Measurements from ENCODE around the gene MDK.

- TF ChIP-seq, protein P1, sequence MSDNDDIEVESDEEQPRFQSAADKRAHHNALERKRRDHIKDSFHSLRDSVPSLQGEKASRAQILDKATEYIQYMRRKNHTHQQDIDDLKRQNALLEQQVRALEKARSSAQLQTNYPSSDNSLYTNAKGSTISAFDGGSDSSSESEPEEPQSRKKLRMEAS (IDR thresholded peaks at IDR 0.05), result no peak
- TF ChIP-seq CBX3 (IDR thresholded peaks at IDR 0.05; ENCODE audit: low read depth), result no peak
- no peak for TF ChIP-seq POLR2AphosphoS5 (IDR thresholded peaks at IDR 0.05; ENCODE audit: low read depth, low read length)
- no peak for TF ChIP-seq POLR2A (IDR thresholded peaks at IDR 0.05; ENCODE audit: borderline replicate concordance, extremely low read depth, insufficient read depth, insufficient read length)
- TF ChIP-seq, protein P2, sequence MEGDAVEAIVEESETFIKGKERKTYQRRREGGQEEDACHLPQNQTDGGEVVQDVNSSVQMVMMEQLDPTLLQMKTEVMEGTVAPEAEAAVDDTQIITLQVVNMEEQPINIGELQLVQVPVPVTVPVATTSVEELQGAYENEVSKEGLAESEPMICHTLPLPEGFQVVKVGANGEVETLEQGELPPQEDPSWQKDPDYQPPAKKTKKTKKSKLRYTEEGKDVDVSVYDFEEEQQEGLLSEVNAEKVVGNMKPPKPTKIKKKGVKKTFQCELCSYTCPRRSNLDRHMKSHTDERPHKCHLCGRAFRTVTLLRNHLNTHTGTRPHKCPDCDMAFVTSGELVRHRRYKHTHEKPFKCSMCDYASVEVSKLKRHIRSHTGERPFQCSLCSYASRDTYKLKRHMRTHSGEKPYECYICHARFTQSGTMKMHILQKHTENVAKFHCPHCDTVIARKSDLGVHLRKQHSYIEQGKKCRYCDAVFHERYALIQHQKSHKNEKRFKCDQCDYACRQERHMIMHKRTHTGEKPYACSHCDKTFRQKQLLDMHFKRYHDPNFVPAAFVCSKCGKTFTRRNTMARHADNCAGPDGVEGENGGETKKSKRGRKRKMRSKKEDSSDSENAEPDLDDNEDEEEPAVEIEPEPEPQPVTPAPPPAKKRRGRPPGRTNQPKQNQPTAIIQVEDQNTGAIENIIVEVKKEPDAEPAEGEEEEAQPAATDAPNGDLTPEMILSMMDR (IDR thresholded peaks at IDR 0.05 in 2 of 3, conservative IDR thresholded peaks at IDR 0.05 in 1 of 3; ENCODE audit: borderline replicate concordance in 1 of 3, insufficient read depth in 1 of 3, low read depth in 2 of 3, low read length in 2 of 3), result no peak
- no peak for TF ChIP-seq EZH2phosphoT487 (IDR thresholded peaks at IDR 0.05; ENCODE audit: borderline replicate concordance)
- TF ChIP-seq, protein P3, sequence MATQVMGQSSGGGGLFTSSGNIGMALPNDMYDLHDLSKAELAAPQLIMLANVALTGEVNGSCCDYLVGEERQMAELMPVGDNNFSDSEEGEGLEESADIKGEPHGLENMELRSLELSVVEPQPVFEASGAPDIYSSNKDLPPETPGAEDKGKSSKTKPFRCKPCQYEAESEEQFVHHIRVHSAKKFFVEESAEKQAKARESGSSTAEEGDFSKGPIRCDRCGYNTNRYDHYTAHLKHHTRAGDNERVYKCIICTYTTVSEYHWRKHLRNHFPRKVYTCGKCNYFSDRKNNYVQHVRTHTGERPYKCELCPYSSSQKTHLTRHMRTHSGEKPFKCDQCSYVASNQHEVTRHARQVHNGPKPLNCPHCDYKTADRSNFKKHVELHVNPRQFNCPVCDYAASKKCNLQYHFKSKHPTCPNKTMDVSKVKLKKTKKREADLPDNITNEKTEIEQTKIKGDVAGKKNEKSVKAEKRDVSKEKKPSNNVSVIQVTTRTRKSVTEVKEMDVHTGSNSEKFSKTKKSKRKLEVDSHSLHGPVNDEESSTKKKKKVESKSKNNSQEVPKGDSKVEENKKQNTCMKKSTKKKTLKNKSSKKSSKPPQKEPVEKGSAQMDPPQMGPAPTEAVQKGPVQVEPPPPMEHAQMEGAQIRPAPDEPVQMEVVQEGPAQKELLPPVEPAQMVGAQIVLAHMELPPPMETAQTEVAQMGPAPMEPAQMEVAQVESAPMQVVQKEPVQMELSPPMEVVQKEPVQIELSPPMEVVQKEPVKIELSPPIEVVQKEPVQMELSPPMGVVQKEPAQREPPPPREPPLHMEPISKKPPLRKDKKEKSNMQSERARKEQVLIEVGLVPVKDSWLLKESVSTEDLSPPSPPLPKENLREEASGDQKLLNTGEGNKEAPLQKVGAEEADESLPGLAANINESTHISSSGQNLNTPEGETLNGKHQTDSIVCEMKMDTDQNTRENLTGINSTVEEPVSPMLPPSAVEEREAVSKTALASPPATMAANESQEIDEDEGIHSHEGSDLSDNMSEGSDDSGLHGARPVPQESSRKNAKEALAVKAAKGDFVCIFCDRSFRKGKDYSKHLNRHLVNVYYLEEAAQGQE (IDR thresholded peaks at IDR 0.05; ENCODE audit: low read depth), result no peak
- no peak for TF ChIP-seq SP1 (IDR thresholded peaks at IDR 0.05; ENCODE audit: low read depth)
- TF ChIP-seq EGR1 (IDR thresholded peaks at IDR 0.05; ENCODE audit: low read depth), result no peak
Measured at GRCh38 chr11:46338636-46338987, 42.9 kb upstream of the MDK start.
